Activated CD4-positive, alpha-beta T cell treated with anti-CD3 and anti-CD28 coated beads, Interleukin-2, amount 50 U/mL, for 24 hours (primary cell): ENCODE measurements around the gene SLC6A17.
A peak's percentile ranks its signal among the peaks of the same experiment; 100 is the strongest.

Experiments used
- DNase-seq, 2 donors: peaks; one replicate each; pipeline ENCODE4 v3.0.0-alpha.2; 2020; ENCODE audit warnings: low read depth in 1 of 2, low spot score in 1 of 2

Gene SLC6A17

DNA sequence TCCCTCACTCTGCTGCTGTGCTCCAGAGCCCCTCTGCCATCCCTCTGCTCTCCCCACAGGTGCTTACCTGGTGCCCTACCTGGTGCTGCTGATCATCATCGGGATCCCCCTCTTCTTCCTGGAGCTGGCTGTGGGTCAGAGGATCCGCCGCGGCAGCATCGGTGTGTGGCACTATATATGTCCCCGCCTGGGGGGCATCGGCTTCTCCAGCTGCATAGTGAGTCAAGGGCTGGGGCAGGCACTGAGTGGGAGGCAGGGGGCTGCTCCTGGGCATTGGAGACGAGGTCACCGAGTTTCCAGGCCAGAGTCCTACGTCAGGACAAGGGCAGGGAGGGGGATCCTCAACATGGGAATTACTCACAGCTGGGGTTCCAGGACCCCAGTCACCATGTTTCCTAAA, 21.7 kb downstream of the SLC6A17 start:
- no peak for DNase-seq

GRCh38 chr1:110173466-110174105, 23.3 kb downstream of the SLC6A17 start:
- DNase-seq, result no peak

GRCh38 chr1:110174961-110175360, 24.7 kb downstream of the SLC6A17 start:
- no peak for DNase-seq

- no peak for DNase-seq
Measured at GRCh38 chr1:110176299-110176956, 26.1 kb downstream of the SLC6A17 start.

DNA sequence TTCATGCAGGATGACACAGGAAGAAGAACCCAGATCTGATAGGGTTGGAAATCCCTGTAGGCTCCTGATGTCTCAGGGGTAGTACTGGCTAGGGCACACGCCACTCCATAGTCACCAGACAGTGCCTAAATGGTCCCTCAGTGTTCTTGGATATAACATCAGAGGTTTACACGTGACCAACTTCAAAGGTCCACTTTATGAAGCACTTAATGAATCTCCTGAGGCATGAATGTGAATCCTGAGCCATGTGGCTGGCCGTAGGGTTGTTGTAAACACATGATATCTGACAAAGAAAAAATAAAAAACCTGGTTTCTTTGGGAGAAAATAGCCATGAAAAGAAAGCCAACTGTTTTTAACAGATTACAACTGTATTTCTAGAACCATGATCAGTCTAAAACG, 27.5 kb downstream of the SLC6A17 start:
- no peak for DNase-seq

GRCh38 chr1:110183642-110184167, 33.4 kb downstream of the SLC6A17 start:
- DNase-seq, result no peak

DNA sequence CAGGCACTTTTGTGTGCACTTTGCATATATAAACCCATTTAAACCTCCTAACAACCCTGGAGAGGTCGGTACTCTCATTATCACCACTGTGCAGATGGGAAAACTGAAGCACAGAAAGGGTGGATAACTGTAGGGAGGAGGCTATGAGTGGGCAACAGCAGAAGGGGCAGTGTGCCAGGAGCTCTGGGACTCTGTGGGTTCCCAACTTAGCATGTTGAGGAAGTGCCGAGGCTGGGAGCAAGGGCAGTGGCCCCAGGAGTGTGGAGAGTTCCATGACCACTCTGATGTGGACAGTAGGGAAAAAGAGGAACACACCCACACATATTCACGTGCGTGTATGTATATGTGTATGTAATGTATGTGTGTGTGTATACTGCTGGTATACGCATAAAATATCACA, 34.2 kb downstream of the SLC6A17 start:
- no peak for DNase-seq

DNA sequence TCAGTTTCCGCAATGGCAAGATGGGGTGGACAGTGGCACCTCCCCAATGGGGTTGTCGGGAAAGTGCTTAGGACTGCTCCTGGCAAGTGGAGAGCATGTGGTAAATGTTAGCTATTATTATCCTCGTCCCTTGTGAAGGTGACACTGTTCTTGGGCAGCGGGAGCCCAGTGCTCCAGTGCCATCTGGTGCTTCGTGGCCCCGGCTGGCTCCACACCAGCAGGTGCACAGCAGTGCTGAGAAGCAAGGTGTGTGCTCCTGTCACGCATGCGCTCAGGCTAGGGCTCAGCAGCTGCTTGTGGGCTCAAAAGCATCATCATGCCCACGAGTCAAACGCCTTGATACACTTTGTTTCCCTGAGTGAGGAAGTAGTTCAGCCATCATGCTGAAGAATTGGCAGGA, 34.9 kb downstream of the SLC6A17 start:
- no peak for DNase-seq

GRCh38 chr1:110186558-110186957, 36.3 kb downstream of the SLC6A17 start:
- DNase-seq, result no peak

- DNase-seq, result no peak
Measured at GRCh38 chr1:110187139-110187890, 37.0 kb downstream of the SLC6A17 start.

DNA sequence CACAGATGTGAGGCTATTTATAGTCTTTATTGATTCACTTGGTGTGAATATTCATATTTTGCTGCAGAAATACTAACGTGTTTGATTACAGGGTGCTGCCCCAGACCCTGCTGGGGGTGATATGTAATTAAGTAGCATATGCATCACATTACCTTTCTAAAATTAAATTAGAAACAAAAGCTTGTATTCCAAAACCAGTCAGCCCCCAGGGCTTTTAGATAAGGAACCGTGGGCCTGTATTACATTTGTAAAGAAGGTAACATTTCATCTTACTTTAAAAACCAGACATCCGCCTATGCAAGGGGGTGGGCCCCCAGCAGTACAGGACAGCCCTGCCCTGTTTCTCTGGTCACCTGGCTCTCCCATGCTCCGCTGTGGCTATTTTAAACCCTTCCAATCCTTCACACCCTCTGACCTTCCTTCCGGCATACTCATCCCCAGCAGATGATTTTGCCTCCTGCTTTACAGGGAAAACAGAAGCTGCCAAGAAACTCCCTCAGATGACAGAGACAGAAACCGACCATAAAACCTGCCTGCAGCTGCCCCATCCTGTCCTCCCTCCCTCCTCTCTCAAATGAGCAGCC, 37.8 kb downstream of the SLC6A17 start:
- no peak for DNase-seq

DNA sequence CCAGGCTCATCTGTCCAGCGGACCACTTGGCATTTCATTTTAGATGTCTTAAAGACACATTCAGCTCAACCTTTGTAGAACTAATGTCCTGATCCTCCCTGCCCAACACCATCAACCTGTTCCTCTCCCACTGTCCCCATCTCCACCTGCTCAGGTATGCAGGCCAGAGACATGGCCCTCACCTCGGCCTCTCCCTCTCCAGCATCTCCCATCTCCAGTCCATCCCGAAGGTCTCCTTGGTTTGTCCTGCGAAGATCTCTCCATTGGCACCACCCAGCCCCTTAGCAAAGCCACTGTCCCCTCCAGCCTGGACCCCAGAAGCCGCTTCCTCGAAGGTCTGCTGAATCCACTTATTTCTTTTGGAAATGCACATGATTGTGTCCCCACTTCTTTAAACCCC, 38.9 kb downstream of the SLC6A17 start:
- no peak for DNase-seq

DNA sequence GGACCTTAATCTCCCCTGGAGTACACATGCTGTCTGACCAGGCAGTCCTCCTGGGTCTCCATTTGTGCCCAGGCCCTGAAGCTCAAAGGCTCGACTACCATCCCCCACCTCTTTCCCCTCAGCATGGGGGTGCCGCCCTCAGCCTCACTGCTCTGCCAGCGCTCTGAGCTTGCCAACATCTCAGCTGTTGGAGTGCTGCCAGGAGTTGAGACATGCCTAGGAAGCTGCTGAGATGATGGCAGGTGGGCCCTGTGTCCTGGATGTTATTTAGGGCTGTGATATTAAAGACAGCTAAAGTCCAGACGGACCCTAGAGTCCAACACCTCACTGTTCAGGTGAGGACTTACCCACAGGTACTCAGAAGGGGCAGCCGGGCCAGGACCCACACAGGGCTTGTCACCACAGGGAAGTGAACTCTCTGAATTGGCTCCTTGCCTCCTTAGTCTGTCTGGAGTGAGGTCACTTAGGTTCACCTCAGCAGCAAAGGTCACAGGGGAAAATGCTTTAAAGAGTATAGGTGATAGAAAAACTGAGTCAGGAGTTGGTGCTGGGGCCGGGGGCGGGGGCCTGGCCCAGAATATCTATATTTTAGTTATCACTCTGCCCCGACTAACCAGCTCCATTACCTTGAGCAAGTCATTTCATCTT, 40.1 kb downstream of the SLC6A17 start:
- DNase-seq, result no peak

- DNase-seq, result no peak
Measured at GRCh38 chr1:110192541-110192940, 42.2 kb downstream of the SLC6A17 start.

- DNase-seq, result no peak
Measured at GRCh38 chr1:110195196-110195595, 44.9 kb downstream of the SLC6A17 start.

DNA sequence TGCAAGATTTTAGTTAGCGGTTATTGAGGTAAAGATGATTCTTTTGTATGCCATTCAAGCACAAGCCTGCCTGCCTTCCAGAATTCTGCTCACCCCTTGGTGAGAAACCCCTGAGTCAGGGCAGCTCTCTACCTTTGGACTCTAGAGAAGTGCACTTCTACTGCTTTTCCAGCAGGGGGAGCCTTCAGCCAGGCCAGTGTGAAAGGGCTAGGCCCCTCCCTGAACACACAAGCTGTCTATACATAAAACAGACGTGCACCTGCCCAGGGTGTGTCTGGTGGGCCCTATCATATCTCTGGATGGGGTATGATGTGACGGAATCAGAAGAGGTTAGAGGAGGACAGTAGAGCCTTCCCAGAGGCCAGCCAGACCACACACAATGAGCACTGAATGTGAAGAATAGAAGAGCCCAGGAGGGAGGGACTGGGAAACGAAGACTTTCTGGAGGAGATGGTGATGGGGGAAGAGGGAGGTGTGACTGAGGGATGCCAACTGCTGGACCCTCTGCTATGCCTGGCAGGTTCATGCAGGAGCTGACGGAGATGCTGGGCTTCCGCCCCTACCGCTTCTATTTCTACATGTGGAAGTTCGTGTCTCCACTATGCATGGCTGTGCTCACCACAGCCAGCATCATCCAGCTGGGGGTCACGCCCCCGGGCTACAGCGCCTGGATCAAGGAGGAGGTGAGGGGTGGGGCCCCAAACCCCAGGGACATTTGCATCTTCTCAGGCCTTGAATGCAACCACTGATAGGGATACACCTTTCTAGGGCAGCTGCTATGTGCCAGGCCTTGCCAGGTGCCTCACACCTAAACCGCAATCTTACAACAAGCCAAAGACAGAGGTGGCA, 46.8 kb downstream of the SLC6A17 start:
- peak in 1 of 2 donors; percentile 54 for DNase-seq

GRCh38 chr1:110197905-110198629, 47.8 kb downstream of the SLC6A17 start:
- DNase-seq, result no peak

- no peak for DNase-seq
Measured at GRCh38 chr1:110198746-110199145, 48.5 kb downstream of the SLC6A17 start.

GRCh38 chr1:110200190-110200589, 49.9 kb downstream of the SLC6A17 start:
- DNase-seq, result no peak

GRCh38 chr1:110200666-110201065, 50.4 kb downstream of the SLC6A17 start:
- DNase-seq, result no peak
